Stimulated activated CD8-positive, alpha-beta memory T cell treated with anti-CD3 and anti-CD28 coated beads, Interleukin-4, amount 100 ng/mL, for 4 hours (primary cell): ENCODE measurements around the gene ERN1.
A peak's percentile ranks its signal among the peaks of the same experiment; 100 is the strongest.
"Not testable (repeated sequence)": the region's sequence is repeated elsewhere in the genome, so short reads cannot be mapped to it uniquely, and the experiment has no call there.

Experiments
- DNase-seq, 2 donors: peaks; one replicate each; pipeline ENCODE4 v3.0.0-alpha.2; 2020; ENCODE audit warnings: low read depth in 2 of 2, low spot score in 1 of 2

ERN1 gene

DNA sequence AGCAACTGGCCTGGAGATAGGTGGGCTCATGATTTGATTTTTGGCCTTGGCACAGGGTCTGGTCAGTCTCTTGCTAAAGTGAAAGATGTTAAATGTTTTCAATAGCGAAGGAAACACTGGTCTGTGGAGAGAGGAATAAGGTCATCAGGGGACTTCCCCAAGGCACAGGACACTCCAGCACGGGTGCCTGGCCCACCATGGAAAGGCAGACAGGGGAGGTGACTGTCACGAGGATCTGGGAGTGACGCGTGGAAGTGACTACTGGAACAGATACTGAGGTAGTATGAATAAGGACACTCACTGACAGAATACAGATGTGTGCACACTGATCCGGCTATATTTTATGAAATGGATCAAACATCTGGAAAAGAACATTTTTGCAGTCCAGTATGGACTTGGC lies 92.8 kb downstream of the ERN1 start:
- DNase-seq: no peak

DNA sequence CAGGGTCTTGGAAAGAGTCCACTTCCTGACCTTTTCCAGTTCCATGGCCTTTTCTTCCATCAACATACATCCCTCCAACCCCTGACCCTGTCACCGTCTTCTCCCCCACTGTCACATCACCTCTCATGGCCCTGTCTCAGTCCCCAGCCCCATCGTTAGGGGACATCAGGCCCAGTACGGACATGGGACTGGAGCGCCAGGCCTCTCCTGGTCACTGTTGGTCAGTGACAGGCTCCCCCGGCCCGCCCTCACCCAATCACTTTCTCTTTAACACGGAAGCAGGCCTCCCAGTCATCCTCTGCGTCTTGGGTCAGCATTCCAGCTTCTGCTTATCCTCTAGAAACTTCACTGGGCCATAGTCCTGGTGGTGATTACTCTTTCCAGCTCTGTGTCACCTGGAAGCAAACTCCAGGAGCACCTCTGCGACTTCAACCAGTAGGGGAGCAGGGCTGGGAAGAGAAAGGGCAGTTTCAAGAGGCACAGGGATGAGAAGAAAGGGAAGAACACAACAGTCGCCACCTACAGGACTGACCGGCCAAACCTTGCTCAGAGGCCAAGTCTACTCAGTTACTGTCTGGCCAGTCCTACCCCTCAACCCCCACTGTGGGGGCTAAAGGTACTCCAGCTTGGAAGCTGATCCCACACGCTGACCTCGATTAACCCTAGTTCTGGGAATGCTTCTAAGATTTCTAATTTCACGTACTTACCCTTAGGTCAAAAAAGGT lies 93.6 kb downstream of the ERN1 start:
- no peak for DNase-seq

DNA sequence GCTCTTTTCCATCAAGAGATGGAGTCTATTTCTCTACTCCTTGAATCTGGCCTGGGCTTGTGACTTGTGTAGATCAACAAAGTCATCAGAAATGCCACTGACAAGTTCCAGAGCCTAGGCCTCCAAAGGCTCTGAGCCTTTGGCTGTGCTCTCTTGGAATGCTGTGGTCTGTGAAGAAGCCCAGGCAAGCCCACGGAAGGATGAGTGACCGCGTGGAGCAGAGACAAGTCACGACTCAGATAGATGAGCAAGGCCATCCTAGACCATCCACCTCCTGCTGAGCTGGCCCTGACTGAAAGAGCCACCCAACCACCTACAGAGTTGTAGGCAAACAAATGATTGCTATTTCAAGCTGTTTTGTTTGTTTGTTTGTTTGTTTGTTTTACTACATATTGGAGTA lies 97.9 kb downstream of the ERN1 start:
- no peak for DNase-seq

DNA sequence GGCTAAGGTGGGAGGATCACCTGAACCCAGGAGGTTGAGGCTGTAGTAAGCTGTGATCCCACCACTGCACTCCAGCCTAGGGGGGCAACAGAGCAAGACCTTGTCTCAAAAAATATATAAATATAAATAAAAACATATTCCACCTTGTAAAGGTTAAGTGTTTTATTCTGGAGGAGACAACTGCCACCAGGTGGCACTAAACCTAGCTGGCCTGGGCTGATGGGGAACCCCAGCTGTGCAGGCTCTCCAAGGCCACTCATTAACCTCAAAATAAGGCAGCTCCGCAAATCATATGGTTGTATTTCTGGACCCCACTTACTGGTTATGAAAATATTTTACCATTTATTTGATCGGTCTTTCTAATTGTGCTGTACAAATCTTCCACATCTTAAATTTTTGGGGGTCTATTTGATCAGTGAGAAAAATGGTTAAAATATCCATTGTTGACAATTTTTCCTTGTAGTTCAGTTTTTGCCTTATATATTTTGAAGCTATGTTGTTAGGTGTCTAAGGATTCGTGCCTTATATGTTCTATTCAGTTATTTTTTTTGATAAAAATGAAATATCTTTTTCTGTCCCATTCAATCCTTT lies 101.0 kb downstream of the ERN1 start:
- DNase-seq: peak; percentile 41 to 45

DNA sequence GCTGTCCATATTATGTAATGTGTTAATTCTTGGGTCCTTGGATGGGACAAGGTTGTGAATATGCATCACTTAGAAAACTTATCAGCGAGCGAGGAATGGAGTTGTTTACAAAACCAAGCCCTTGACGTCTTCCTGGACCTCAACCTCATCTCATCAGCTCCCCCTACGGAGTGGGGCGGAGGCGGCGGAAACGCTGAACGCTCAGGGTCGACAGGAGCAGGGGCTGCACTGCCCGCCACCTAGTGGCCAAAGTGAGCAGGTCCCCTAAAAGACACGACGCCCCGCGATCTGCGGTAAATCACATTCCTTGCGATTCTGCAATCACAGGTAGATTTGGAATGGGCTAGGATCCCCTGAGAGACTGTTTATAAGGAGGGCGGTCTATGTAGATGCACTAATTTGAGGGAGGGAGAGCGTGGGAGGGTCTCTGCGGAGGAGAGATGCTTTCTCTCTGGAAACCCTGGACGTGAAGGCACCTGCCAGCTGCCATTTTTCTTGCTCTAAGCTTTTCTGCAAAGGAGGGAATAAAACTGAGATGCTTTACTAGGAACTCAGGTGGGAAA lies 104.1 kb downstream of the ERN1 start:
- peak; percentile 74 to 81 for DNase-seq

DNA sequence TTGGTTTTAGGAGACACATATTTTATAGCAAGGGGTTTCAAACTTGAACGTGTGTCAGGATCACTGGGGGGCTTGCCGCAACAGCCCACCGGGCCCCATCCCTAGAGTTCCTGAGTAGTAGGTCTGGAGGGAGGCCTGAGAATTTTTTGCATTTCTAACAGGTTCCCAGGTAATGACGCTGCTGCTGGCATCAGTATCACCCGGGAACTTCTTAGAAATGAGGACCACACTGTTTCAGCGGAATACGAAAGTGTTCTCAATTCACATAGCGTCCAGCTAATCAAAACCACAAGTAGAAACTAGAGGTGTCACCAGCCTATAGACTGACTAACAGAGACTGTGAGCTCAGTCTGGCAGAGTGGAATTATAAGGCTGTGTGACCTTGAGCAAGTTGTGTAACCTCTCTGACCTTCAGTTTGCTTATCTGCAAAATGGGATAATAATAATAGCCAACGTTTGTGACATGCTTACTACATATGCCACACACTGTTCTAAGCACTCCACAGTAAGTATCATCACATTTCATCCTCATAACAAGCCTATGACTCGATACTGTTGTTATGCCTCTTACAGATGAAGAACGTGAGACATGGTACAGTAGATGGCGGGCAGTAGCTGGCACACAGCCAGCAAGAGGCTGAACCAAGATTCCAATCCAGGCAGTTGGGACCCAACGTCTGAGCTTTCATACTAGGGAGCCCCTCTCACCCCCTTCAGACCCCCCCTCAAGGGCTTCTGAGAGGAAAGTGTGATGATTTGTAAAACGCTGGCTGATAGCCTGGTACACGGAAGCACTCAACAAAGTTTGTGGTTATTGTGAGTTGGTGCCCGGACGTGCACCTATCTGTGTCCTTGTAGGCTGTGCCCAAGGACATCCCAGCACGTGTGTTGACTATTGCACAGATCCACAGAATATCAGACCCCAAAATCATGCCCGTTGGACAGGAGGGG lies 104.9 kb downstream of the ERN1 start:
- DNase-seq: no peak

DNA sequence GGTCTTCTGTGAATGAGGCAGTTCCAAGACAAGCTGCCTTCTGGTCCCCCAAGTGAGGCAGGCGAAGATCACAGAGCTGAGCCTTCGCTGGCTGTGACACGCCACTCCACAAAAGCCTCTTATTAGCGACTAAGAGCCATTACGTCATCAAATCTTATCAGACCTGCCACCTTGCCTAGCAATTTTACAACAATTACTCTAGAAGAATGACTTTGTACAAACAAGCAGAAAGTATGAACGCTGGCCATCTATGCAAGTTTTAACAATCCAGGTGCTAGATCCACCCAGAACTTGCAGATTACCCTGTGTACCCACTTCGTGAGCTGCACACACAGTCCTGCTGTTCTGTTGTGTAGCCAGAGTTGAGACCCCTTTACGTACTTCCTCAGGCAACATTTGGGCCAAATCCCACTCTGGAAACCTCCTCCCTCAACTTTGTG lies 105.7 kb downstream of the ERN1 start:
- DNase-seq: no peak

DNA sequence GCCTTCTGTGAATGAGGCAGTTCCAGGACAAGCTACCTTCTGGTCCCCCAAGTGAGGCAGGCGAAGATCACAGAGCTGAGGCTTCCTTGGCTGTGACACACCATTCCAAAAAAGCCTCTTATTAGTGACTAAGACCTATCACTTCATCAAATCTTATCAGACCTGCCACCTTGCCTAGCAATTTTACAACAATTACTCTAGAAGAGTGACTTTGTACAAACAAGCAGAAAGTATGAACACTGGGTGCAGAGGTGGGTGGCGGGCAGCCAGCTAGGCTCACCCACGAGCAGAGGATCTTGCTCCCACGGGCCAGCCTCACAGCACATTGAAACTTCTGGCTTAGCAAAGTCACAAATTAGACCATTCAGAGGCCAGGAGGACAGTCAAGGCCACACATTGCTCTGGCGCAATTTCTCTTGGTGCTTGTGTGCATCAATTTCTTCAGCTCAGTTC lies 107.3 kb downstream of the ERN1 start:
- no peak for DNase-seq

DNA sequence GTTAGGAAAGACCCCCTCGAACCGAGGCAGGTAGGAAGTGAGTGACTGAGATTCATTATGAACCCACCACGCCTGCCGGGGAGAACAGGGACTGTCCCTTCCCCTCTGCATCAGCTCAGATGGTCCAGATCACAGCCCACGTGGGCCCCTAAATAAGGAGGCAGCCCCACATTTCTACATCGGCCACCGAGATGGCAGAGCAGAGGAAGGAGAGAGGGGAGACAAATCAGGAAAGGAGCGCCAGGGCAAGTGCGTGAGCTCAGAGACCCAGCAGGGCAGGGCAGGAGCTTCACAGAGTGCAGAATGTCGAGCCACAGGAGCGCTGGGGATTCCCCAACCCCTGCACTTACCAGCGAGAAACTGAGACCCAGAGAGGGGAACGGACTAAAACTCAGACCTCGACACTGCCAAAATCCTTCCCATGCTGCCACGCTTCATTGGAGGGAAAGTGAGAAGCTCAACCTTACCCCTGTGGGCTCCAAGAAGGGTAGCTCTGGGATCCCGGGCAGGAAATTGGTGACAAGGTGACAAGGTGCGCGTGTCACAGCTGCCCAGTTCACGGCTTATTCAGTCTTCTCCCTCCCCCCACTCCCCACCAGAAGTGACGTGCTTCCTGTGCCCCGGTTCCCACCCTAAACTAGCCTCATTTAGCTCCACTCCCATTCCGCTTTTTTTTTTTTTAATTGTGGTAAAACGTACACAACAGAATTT lies 109.7 kb downstream of the ERN1 start, which contains the start of gene ICAM2:
TSS of gene ICAM2 (minus strand) at position 578 of the 711 bp plus-strand sequence. CDS start 13,942 bp downstream, outside the sequence.
- DNase-seq: peak; percentile 77 to 87

DNA sequence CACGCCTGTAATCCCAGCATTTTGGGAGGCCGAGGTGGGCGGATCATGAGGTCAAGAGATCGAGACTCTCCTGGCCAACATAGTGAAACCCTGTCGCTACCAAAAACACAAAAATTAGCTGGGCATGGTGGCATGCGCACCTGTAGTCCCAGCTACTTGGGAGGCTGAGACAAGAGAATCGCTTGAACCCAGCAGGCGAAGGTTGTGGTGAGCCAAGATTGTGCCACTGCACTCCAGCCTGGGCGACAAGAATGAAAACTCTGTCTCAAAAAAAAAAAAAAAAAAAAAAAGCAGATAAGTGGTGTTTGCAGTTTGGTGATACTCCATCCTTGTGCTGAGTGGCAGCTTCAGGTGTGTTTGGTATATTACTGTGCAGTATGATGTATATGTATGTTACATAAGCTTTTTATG lies 110.4 kb downstream of the ERN1 start:
- not testable (repeated sequence) for DNase-seq

DNA sequence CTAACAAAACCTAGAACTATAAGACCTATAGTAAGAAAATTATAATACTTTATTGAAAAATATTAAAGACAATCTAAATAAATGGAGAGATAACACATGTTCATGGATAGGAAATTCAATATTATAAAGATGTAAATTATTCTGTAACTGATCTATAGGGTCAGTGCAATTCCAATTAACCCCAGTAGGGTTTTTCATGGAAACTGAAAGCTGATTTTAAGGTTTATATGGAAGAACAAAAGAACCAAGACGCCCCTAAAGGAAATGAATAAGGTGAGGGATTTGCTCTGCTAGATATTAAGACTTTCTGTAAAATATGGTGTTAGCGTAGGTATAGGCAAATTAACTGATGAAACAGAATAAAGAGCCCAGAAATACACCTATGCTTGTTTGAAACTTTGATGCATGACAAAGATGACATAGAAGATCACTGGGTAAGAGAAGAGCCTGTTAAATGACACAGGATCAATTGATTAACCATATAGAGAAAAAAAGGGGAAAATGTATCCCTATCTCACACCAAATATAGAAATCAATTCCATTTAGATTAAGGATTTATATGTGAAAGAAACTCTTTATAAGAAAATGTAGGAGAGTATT lies 112.5 kb downstream of the ERN1 start:
- DNase-seq: no peak

DNA sequence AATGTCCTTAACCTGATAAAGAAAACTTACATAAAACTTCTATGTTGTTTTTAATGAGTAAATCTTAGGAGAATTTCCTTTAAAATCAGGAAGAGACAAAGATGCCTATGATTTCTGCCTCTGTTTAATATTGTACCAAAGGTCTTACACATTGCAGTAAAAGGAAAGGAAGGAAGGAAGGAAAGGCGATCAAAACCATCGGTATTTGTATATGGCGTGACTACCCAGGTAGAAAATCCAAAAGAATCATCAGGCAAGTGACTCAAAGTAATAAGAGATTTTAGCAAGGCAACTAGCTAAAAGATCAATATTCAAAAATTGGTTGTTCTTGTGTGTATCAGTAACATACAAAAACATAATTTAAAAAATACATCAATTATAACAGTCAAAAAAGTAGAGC lies 113.0 kb downstream of the ERN1 start:
- DNase-seq: no peak

DNA sequence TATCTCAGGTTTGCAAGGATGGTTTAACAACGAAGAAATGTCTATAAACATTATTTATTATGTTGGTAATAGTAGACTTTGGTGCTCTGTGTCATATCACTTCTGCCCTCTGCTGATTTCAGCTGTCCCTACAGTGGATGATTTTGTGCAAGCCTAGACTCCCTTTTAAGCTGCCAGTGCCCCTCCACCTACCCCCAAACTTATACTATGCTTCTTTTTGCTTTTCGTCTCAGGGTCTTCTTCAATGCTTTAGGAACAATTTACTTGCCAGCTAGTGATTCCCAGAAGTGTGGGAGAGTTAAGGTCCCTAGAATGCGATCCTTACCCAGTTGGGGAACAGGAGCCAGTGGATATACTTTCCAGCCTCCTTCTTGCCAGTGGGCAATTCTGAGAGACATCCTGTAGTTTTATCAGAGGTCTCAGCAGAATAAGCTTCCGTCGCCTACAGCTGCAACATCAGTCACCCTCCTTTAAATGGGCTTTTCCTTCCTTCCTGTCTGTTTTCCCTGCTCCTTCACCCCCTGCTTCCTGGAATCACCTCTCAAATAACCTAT lies 113.6 kb downstream of the ERN1 start:
- no peak for DNase-seq

DNA sequence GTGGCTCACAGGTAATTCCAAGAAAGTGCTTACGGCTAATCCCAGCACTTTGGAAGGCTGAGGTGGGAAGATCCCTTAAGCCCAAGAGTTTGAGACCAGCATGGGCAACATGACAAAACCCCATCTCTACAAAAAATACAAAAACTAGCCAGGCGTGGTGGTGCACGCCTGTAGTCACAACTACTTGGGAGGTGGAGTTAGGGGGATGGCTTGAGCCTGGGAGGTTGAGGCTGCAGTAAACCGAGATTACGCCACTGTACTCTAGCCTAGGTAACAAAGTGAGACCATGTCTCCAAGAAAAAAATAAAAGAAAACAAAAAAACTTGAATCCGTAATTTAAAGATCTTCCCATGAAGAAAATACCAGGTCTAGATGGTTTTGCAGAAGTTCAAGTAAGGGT lies 114.5 kb downstream of the ERN1 start:
- DNase-seq: no peak

DNA sequence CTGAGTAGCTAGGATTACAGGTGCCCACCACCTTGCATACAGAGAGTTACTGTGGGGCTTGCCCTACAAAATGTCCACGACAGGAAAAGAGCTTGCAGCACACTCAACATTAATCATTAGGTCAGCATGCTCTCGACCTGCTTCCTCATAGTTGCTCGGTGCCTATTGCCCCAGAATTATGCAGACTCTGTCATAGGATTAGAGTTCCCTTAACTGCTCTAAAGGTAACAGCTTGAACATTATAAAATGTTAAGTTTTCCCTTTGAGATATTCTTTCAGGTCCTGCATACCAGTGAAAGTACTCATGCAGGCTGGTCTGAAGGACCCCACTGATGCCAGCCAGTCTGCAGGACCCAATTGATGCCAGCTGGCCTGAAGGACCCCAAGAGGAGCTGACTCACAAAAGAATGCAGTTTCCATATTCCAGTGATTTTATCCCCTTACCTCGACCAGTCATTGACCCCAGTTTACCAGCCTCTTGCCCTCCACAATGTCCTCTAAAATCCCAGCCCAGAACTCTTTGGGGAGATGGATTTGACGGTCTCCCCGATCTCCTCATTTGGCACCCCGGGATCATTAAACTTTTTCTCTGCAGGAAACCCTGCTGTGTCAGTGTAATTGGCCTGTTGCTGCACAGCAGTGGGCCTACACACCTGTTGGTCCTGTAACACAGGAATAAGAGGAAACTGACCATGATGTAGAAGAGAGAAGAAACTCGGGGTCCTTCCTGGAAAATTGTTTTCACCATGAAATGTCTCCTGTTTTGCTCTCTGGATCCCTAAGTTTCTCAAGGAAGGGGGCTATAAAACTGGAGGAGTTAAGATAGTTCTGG lies 120.2 kb downstream of the ERN1 start:
- no peak for DNase-seq

DNA sequence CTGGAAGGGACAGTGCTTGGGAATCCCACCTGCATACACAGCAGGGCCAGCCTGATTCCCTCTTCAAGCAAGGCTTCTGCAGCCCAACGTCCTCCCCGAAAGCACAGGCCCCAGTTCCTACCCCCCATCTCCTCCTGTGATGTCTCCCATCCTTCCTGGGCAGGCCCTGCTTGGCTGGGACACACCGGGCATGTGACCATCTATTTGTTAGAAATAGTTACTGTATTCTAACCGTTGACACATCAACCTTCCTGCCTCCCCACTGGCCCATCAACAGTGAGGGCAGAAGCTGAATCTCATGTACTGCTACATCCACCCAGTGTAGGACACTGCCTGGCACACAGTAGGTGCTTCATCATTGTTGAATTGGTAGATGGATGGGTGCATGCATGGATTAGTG lies 121.1 kb downstream of the ERN1 start:
- DNase-seq: no peak

DNA sequence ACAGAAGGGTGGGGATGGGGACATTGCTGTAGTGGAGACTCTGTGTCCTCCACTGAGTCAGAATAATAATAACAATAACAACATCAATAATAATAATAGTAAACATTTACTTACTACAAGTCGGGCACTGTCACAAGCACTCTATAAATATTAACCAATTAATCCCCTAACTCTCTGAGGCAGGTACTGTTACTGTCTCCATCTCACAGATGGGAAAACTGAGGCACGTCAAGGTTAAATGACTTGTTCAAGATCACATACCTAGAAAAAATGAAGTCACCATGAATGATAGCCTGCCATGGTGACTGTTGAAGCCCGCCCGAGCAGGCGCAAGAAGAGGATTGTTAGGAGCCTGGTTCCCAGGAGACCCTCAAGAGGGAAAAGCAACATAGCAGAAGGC lies 121.6 kb downstream of the ERN1 start:
- no peak for DNase-seq

DNA sequence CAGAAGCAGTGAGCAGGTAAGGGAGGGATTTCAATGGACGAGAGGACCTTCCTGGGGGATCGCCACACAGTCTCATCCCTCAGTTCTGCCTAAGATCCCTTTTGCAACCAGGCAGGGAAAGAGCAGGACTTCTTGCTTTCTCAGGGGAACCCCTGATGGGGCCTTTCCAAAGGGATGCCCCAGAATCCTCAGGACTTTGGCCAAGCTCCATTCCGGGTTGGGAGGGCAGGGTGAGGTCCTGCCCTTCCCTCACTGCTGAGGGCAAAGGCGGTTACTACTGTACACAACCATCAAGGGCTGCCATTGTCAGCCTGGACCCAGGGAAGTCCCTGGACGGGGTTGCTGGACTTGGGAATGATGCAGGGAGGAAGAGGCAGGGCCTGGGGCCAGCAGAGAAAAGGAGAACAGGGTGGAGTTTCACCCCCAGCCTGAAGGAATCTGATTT lies 122.1 kb downstream of the ERN1 start:
- no peak for DNase-seq
